Osteoblast (primary cell): Measurements from ENCODE around the gene ZNF135. TPM values are rescaled to one million over a fixed set of nuclear protein-coding genes. Genes with fewer than 3 reads are reported as not detected.

Source experiments
- DNase-seq: peaks from one replicate; pipeline ENCODE4 v3.0.0; 2011; ENCODE audit warnings: low spot score, mixed read lengths; ENCODE audit not compliant: insufficient read length; ENCODE audit errors: missing footprints
- H2AFZ ChIP-seq: 2 replicates; pipeline ENCODE4 v1.6.0; 2011; ENCODE audit warnings: mild to moderate bottlenecking, low read length
- H3K27ac ChIP-seq: 2 replicates; pipeline ENCODE4 v1.5.1; 2011; ENCODE audit warnings: mild to moderate bottlenecking, low read depth, low read length, moderate library complexity
- H3K27me3 ChIP-seq: 2 replicates; pipeline ENCODE4 v1.6.0; 2012; ENCODE audit warnings: mild to moderate bottlenecking, control low read depth, inconsistent platforms, low read length, moderate library complexity; ENCODE audit not compliant: insufficient read depth
- H3K36me3 ChIP-seq: 2 replicates; pipeline ENCODE4 v1.5.1; 2011; ENCODE audit warnings: mild to moderate bottlenecking, low read length, control low read depth, moderate library complexity; ENCODE audit not compliant: insufficient read depth
- H3K4me1 ChIP-seq: 2 replicates; pipeline ENCODE4 v1.5.1; 2011; ENCODE audit warnings: mild to moderate bottlenecking, low read length, control low read depth, moderate library complexity; ENCODE audit not compliant: insufficient read depth
- H3K4me2 ChIP-seq: 2 replicates; pipeline ENCODE4 v1.6.0; 2011; ENCODE audit warnings: mild to moderate bottlenecking, low read length; ENCODE audit not compliant: insufficient read depth
- H3K4me3 ChIP-seq: fragments of 200-600 bp; sonication (generic); 3 replicates; pipeline ENCODE4 v1.5.1; 2012; ENCODE audit warnings: mild to moderate bottlenecking, low read length, inconsistent platforms; ENCODE audit not compliant: insufficient read depth
- H3K79me2 ChIP-seq: 2 replicates; pipeline ENCODE4 v1.6.0; 2012; ENCODE audit warnings: mild to moderate bottlenecking, low read length, control low read depth, inconsistent platforms; ENCODE audit not compliant: insufficient read depth
- H3K9me3 ChIP-seq: 2 replicates; pipeline ENCODE4 v1.5.1; 2011; ENCODE audit warnings: low read depth, low read length, control low read depth
- H4K20me1 ChIP-seq: 2 replicates; pipeline ENCODE4 v1.6.0; 2012; ENCODE audit warnings: mild to moderate bottlenecking, low read length, control low read depth; ENCODE audit not compliant: insufficient read depth
- CTCF ChIP-seq: IDR thresholded peaks from 2 replicates; pipeline ENCODE4 v1.5.1; 2011; ENCODE audit warnings: mild to moderate bottlenecking, low read depth, low read length, moderate library complexity; ENCODE audit errors: extremely low read depth
- total RNA-seq: library from RNA; depleted of rRNA; stranded (reverse); fragments of >200 nt; gene quantifications from 2 replicates; pipeline ENCODE4 v1.2.3, GENCODE V29; 2012

Gene ZNF135
- total RNA-seq, 1 donor = 6.5 TPM

GRCh38 chr19:58079792-58080191 lies 20.7 kb downstream of the ZNF135 start:
- Histone ChIP-seq H3K4me2 (no peak overlapping the region), H3K9me3 (peaks cover 7% of the 10 kb centered on the region), H3K27me3 (no peaks in the 10 kb centered on the region), H2AFZ (no peak overlapping the region), H4K20me1 (no peaks in the 10 kb centered on the region), H3K4me1 (no peaks in the 10 kb centered on the region), H3K27ac (no peak overlapping the region), H3K79me2 (no peaks in the 10 kb centered on the region), H3K36me3 (peaks cover 5% of the 10 kb centered on the region), H3K4me3 (no peak overlapping the region)
- no peak for TF ChIP-seq CTCF
- no peak for DNase-seq

GRCh38 chr19:58083021-58083420 lies 23.9 kb downstream of the ZNF135 start:
- no peak for TF ChIP-seq CTCF
- Histone ChIP-seq H3K27ac (no peak overlapping the region), H3K4me1 (no peaks in the 10 kb centered on the region), H3K27me3 (no peaks in the 10 kb centered on the region), H2AFZ (no peak overlapping the region), H3K4me2 (no peak overlapping the region), H4K20me1 (no peaks in the 10 kb centered on the region), H3K9me3 (peaks cover 7% of the 10 kb centered on the region), H3K4me3 (no peak overlapping the region), H3K36me3 (peaks cover 15% of the 10 kb centered on the region), H3K79me2 (no peaks in the 10 kb centered on the region)
- DNase-seq = peak; percentile 41

GRCh38 chr19:58084596-58085347 lies 25.7 kb downstream of the ZNF135 start:
- H3K4me2 ChIP-seq = no peak overlapping the region
- H3K4me1 ChIP-seq = no peaks in the 10 kb centered on the region
- peaks cover 7% of the 10 kb centered on the region for H3K9me3 ChIP-seq
- no peaks in the 10 kb centered on the region for H3K79me2 ChIP-seq
- no peak for TF ChIP-seq CTCF
- no peak overlapping the region for H2AFZ ChIP-seq
- no peaks in the 10 kb centered on the region for H4K20me1 ChIP-seq
- H3K27ac ChIP-seq = no peak overlapping the region
- H3K36me3 ChIP-seq = peaks cover 19% of the 10 kb centered on the region
- no peak overlapping the region for H3K4me3 ChIP-seq
- H3K27me3 ChIP-seq = no peaks in the 10 kb centered on the region
- peak; percentile 69 for DNase-seq

GRCh38 chr19:58085348-58085875 lies 26.3 kb downstream of the ZNF135 start:
- Histone ChIP-seq H3K27me3 (no peaks in the 10 kb centered on the region), H3K4me1 (no peaks in the 10 kb centered on the region), H3K4me2 (no peak overlapping the region), H2AFZ (no peak overlapping the region), H3K79me2 (no peaks in the 10 kb centered on the region), H3K9me3 (peaks cover 9% of the 10 kb centered on the region), H3K36me3 (peaks cover 19% of the 10 kb centered on the region), H3K4me3 (no peak overlapping the region), H4K20me1 (no peaks in the 10 kb centered on the region), H3K27ac (no peak overlapping the region)
- TF ChIP-seq CTCF = no peak
- DNase-seq = peak; percentile 42
